ENCODE results near the gene PCGF5. TPM values are rescaled to one million over a fixed set of nuclear protein-coding genes. Genes with fewer than 3 reads are reported as not detected.

PCGF5 gene
- 18.0 and 25.0 TPM in 2 replicates for total RNA-seq

DNA sequence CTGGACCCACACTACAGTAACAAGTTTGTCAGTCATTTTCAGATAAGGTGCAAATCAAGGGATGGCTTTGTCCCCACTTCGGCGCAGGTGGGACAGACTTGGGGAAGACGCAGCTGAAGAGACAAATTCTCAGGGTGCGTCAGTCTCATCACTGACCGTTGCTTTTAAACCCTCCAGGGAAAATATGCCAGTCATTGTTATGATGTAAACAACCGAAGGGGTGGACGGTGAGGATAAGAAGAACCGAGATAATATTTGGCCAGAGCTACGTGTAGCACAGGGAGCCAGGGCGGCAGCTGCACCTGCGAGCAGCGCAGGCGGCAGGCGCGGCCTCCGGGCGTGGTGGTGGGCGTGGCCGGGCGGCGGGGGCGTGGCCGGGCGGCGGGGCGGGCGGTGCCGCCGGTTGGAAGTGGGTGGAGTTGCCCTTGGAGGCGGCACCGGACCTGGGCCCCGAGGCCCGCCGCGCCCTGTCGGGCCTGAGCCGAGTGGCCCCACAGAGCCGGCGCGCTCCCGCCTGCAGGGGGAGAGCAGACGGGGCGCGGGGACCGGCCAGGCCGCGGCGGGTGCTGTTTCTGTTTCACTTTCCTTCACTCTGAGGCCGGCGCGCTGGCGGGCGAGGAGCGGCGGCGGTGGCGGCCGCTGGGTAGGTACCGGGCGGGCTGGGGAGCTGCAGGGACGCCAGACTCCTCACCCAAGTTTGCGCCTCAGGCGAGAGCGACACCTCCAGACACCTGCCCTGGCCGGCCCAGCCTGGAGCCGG, at the start of gene PCGF5:
Gene PCGF5 (plus strand): TSS at position 470 of the 760 bp plus-strand sequence. CDS start 2,209 bp downstream, outside the sequence.

Other genes starting within 250 kb of the PCGF5 start
- gene HECTD2, start 189.7 kb downstream of the PCGF5 start, total RNA-seq = 3.7 and 4.0 TPM in 2 replicates

All from bronchus fibroblast of lung (primary cell).